GF-D8 (cell line): ENCODE data around the gene PIP4P1.
A peak's percentile ranks its signal among the peaks of the same experiment; 100 is the strongest.
"Not testable (repeated sequence)": the region's sequence is repeated elsewhere in the genome, so short reads cannot be mapped to it uniquely, and the experiment has no call there.

Experiments used
- DNase-seq: peaks from one replicate; lab custom pipeline; 2025; lab: John Stamatoyannopoulos, UW

Gene PIP4P1

DNA sequence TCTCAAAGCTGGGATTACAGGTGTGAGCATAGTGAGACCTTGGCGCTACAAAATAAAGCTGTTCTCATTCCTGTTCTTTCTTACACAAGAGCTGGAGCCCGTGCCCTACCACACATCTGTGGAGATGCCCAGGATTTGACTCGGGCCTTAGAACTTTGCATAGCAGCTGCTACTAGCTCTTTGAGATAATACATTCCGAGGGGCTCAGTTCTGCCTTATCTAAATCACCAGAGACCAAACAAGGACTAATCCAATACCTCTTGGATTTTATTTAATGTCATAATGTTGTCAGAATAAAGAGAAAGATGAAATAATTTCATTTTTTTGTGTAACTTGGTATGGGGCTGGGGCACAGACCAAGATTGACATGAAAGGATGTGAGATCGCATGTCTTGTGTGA is 15.5 kb upstream of the PIP4P1 start:
- DNase-seq: no peak

DNA sequence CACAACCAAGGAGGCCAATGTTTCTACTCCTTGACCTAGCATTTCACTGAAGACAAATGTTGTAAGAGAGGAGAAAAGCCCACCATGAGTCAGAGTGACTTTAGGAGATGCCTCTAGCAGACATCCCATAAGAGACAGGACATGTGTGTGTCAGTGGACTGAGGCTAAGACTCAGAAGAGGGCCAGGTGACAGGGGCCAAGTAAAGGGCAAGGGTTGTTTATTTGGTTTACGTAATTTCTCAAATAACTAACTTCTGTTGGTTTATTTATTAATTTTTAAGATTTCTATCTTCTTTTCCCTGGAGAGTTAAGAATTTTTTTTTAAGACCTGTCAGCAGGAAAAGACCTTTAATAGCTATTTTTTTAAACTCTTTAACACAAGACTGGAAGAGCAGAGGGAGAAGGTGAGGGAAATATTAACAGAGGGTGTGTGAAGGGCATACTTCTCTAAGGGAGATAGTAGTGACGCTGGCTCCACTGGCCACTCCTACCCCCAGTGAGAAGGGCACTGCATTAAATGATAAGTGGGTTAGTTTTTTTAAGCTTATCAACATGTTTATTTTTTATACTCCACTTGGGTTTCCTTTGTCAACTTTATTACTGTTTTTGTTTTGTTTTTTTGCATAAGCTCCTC is 11.4 kb upstream of the PIP4P1 start:
- DNase-seq: no peak

DNA sequence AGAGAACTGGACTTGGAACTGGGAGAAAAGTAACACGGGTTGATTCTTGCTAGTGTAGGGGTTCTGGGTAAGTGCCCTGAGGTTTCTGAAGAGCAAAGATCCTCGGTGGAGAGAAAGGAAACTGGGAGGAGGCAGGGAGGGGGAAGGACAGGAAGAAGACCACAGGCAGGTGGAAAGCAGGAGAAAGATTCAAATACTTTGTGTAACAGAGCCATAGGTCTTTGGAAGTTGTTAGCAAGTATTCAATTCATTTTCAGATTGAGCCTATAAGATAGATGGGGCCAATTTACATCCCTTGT is 9.3 kb upstream of the PIP4P1 start:
- DNase-seq: no peak

DNA sequence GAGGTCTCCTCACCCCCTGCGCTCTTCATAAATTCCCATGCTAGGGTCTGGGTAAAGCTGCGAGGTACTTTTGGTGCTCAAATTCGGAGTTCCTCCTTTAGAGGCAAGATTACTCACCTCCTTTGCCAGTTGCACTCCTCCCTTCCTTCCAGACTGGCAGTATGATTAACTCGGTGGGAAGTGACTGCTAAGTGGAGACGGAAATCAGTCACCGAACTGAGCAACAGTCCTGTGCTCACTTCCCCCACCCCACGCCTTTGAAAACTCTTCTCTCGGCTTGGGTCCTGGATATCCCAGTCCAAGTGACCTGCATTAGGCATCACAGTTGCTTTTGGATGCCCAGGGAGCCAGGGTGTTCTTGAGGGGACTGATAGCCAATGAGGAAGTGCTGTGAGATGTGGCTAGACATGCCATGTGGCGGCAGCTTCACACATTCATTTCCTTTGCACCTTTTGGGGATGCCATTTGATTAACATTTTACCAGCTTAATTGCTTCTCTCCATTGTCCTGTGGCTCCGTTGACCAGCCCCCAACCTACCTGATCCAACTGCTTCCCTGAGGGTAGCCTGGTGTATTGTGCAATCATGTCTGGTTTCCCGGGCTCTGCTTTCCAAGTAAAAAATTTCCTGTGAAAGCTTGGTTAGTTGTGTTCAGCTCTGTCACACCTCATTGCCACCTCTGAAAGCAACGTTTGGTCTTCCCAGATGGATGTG is 8.8 kb upstream of the PIP4P1 start:
- peak; percentile 61 for DNase-seq

DNA sequence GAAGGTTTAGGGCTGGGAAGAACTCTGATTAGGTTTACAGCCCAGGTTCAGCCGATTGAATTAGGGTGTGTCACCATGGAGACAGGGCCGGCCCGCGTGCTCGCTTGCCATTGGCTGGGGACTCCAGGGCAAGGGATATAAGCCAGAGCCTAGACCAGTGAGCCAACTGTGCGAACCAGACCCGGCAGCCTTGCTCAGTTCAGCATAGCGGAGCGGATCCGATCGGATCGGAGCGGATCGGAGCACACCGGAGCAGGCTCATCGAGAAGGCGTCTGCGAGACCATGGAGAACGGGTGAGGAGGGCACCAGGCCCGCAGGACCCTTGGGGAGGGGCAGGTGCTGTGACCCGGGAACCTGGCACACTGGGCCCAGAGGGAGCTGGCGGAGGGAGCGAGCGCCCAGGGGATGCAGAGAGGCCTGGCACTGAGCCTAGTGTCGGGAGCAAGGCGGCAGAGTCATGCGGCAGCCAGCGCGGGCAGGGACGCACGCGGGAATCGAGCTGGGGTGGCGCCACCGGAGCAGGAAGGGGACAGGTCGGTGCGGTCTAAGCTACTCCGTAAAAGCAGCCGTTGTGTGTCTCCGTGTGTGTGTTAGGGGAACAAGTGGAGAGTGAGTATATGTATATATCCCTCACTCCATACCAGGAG is 8.1 kb upstream of the PIP4P1 start, which contains the start of gene PNP:
Gene PNP, plus strand, starts transcription at position 165 of the 648 bp plus-strand sequence. Its CDS starts 119 bp downstream, at position 284.
- peak; percentile 60 for DNase-seq

DNA sequence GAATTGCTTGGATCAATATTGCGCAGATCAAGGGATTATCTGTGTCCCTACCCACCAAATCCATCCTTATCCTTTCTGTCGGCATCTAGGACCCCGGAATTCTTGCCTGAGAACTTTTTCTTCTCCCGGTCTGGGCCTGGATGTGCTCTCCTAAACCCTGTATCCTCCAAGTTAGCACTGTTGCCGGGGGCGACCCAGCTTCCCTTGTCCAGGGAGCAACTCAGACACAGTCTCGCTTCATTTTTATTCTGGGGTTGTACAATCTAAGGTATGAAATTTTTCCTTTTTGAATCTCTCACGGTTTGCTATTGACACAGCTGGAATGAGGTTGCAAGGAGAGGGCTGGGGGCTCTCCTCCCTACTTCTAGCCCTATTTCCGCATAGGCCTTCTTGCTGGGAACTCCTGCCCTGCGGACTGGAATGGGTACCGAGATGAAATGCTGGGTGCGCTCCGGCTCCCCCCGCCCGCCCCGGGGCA is 7.6 kb upstream of the PIP4P1 start:
- DNase-seq: no peak

DNA sequence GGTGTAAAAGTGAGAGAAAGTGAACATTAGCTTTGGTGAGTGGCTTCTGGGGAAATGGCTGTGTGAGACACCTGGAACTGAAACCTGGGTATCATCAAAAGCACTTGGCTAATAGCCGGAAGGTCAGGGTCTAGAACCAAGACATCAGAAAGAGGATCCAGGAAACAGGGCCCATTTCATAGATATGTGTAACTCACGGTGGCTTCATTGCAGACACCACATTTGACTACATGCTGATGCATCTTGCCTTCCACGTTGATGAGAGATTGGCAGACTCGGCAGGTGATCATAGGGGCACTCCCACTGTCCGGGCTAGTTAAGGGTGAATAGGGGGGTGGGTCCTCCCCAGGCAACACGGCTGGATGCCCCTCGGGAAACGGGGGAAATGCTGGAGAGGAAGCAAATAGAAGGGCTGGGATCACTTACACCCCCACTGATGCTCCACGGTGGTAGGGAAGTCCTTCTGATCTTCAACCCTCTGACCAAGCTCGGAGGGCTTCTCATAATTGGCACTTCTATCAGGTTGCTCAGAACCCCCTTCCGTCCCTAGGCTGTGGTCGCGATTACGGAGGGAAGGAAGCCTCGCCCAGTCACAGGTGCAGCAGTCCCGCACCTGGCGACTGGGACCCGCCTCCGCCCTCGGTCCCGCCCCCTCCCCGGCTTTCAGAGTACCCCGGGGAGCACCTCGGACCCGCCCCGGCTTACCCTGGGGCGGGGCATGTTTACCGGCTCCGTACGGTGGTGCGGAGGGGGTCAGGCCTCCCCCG is 593 bp downstream of the PIP4P1 start:
- DNase-seq: no peak

DNA sequence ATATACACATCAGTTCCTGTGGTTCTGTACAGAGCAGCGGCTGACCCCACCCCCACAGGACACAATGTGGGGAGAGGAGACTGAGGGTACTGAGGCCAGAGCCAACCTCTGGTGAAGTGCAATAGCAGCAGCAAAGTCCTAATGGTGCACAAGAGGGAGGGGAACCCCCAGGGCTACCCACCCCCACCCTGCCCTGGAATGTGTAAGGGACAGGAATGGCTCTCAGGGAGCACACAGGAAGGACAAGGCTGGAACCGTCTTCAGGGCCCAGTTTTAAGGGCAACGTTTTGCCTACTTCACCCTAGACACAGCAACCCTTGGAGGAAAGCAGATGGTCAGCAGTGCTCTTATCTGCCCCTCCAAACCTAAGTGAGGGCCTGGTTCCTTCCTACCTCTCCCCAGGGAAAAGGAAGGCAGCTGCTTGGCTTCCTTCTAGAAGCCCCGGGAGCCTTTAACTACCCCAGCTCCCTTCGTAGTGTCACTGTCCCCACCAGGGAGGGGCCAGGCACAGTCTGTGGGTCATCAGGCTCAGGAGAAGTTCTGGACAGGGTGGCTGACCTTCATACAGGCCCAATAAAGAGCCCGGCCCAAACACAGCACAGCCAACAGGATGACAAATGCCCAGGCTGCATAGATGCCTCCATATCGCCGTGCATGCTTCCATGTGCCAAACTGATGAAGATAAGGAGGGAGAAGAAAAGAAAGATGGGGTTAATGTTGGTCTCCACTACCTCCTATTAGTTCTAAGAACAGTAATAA is 3.0 kb downstream of the PIP4P1 start:
- DNase-seq: no peak

DNA sequence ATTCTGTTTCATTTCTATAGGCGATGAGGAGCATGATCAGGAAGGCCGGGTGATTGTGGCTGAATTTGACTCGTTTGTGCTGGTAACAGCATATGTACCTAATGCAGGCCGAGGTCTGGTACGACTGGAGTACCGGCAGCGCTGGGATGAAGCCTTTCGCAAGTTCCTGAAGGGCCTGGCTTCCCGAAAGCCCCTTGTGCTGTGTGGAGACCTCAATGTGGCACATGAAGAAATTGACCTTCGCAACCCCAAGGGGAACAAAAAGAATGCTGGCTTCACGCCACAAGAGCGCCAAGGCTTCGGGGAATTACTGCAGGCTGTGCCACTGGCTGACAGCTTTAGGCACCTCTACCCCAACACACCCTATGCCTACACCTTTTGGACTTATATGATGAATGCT is 4.3 kb downstream of the PIP4P1 start:
- peak; percentile 64 for DNase-seq

DNA sequence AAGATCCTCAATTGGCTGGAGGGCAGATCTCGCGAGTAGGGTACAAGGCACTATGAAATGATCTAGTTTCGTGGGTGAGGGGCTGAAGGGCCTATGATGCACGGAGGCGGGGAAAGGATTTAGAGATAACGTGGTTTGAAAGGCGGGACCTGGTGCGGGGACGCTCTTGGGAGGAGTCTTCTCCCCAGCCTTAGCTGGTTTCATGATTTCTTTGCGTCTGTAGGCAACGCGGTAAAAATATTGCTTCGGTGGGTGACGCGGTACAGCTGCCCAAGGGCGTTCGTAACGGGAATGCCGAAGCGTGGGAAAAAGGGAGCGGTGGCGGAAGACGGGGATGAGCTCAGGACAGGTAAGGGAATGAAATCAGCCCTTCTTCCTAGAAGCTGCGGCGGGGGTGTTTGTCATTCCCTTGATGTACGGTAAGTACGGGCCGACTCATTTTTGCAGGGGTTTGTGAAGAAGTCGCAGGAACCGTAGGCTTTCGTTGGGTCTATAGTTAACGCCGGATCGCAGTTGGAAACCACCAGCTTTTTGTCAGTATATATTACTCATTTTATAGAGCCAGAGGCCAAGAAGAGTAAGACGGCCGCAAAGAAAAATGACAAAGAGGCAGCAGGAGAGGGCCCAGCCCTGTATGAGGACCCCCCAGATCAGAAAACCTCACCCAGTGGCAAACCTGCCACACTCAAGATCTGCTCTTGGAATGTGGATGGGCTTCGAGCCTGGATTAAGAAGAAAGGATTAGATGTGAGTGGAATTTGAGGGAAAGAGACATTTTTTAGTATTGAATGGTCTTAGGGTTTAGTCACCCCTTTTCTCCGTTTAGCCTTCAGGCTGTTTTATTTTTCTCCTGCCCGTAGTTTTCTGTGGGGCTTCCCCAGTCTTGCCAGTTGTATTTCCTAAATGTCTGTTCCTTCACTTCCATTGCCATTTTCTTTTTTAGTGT is 5.6 kb downstream of the PIP4P1 start:
- peak; percentile 64 for DNase-seq

DNA sequence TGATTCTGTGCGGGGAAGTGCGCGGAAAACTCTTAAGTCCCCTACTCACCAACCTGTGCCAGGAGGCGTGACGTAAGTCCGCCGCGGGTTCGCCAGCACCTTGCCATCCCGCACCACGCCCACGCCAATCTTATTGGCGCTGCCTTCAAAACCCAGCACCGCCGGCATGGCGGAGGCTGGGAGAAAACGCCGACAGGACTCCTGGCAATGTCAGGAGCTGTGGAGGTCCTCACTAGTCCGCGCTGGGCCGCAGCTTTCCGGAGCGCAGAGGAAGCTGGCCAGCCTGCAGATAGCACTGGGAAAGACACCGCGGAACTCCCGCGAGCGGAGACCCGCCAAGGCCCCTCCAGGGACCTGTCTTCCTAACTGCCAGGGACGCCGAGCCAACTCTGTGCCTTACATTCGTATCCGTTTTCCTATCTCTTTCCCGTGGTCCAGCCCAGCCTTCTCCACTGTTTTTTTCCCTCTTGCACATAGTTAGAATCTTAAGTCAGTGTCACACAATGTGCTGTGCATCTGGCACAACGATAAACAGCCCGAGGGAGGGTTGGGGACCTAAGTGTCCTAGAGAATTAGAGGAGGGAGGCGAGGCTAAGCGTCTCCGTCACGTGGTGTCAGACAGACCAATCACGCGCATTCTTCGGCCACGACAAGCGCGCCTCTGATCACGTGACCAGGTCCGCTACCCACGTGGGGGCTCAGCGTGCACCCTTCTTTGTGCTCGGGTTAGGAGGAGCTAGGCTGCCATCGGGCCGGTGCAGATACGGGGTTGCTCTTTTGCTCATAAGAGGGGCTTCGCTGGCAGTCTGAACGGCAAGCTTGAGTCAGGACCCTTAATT is 6.5 kb downstream of the PIP4P1 start, which contains the start of the genes APEX1 and OSGEP:
Gene APEX1, plus strand, starts transcription at position 711 of the 839 bp plus-strand sequence. CDS start 420 bp downstream, outside the sequence.
Gene OSGEP, minus strand, starts transcription at position 297 of the 839 bp plus-strand sequence. Its CDS starts 129 bp downstream, at position 168.
- DNase-seq: peak; percentile 95

DNA sequence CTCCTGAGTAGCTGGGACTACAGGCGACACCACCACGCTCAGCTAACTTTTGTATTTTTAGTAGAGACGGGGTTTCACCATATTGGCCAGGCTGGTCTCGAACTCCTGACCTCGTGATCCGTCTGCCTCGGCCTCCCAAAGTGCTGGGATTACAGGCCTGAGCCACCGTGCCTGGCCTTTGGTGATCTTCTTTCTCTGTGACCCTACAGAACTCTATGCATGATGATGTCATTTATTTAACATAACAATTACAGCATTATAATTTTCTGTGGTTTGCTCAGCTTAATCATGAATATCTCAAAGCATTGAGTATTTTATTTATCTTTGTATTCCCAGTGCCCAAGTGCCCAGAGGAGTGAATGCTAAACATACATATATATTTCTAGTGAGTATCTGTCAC is 8.4 kb downstream of the PIP4P1 start:
- not testable (repeated sequence) for DNase-seq

DNA sequence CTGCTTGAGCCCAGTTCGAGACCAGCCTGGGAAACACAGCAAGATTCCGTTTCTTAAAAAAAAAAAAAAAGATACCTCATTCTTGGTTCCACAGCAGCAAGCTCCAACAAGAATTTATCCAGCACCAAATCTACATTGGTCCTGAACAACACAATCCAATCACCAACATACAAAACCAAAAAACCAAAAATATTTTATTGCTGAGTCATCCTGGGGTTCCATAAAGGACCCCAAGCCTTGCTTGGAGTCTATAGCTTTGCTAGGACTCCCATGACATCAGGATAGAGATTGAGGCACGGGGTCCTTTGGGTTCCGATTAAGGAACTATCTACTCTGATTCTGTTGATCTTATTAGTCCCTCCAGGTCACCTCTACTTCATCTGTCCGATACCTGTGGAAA is 14.3 kb downstream of the PIP4P1 start:
- no peak for DNase-seq

DNA sequence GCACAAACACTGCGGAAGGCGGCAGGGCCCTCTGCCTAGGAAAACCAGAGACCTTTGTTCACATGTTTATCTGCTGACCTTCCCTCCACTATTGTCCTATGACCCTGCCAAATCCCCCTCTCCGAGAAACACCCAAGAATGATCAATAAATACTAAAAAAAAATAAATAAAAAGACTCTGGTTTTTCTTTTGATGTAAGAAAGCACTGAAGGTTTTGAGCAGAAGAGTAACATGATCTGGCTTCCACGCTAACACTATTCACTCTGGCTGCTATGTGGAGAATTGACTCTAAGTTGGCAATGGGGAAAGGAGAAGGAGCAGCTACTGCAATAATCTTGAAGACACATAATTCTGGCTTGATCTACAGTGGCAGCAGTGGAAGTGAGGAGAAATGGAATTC is 17.6 kb downstream of the PIP4P1 start:
- DNase-seq: not testable (repeated sequence)

DNA sequence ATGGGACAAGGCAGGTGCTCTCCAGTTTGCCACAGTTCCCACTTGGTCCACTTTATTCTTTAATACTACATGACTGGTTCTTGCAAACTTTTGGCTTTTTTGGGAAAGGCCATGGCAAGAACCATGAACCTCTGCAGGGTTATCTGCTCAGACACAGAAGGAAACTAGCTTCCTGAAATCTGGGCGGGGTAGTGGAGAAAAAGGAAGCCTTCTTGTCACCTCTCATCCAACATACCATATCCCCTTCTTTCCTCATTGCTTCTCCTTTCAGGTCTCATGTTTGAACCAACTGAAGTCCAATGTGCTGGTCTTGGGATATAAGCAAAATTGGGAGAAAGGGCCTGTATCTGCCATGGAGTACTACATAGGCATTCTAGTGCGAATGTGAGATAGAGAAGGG is 19.8 kb downstream of the PIP4P1 start:
- DNase-seq: no peak

DNA sequence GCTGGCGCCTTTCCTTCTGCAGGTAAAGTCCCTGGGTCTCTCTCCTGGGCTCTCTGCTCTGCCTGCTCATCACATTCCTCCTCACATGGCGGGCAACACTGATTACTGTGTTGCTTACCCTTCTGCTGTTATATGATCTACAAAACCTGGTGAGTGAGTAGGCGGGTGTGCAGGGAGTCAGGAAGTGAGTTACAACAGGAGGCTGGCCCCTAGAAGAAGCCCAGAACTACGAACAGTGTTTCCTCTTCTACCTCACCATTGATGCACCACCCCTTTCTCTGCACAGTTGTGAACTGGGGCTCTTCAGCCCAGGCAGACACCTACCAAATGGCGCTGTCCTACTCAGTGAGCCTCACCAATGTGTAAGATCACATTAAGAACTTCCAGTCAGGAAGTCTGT is 20.4 kb downstream of the PIP4P1 start:
- peak; percentile 33 for DNase-seq

DNA sequence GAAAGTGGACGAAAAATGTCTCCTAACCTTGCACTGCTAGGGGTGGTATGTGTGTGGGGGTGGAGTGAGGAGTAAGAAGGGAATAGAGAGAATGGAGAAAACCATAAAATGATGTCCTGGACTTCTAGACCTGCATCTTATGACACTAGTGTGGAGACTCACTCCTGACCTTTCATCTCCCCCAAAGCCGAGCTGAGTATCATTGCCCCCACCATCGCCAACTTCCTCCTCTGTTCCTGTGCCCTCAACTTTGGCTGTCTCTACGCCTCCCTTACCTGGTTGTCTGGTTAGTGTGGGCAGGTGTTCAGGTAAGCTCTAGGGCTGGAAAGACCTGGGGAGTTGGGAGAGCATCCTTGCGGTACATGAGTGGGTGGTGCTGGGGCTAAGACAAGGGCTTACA is 20.8 kb downstream of the PIP4P1 start:
- DNase-seq: no peak

DNA sequence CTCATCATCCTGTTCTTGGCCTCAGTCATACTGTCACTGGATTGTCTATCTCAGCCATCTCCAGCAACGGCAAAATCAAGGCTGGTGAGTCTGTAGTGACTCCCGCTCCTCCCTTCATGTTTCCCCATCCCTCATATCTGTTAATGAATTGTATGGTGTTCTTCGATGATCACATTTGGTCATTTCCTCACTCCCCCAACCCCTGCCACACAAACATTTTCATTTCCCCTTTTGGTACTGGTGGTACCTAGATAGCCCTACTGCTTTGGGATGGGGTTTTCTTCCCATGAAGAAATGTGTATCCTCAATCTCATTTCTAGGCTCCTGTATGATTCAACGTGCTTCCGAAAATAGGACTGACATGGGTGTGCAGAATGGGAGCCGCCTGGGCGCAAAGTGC is 22.6 kb downstream of the PIP4P1 start:
- DNase-seq: no peak

DNA sequence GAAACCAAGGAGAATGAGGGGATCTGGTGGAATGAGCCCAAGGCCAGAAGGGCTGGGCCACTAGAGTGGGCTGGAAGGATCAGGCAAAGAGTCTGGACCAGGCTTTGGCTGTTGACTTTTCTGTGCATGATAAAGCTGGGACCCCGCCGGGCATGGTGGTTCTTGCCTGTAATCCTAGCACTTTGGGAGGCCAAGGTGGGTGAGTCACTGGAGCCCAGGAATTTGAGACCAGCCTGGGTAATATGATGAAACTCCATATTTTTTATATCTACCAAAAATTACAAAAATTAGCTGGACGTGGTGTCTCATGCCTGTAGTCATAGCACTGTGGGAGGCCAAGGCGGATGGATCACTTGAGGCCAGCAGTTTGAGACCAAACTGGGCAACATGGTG is 24.9 kb downstream of the PIP4P1 start:
- DNase-seq: no peak
